Stomach (tissue), 9 donors: Measurements from ENCODE around the gene MMP28. TPM values are rescaled to one million over a fixed set of nuclear protein-coding genes. Genes with fewer than 3 reads are reported as not detected.
A peak's percentile ranks its signal among the peaks of the same experiment; 100 is the strongest.

Source experiments
- DNase-seq, 2 donors: peaks; one replicate each; pipeline versions ENCODE4 v3.0.0 to v3.0.0-alpha.2; 2013 to 2019
- H3K27ac ChIP-seq, 5 donors: fragments of 200-600 bp in 4 of 5; sonication (generic) in 4 of 5; one replicate each; pipeline ENCODE4 v1.5.1; 2013 to 2019; ENCODE audit warnings: mild to moderate bottlenecking in 1 of 5, moderate library complexity in 1 of 5
- H3K27me3 ChIP-seq, 3 donors: fragments of 200-600 bp; sonication (generic); one replicate each; pipeline ENCODE4 v1.5.1; 2017 to 2019; ENCODE audit warnings: mixed run types in 1 of 3
- H3K36me3 ChIP-seq, 4 donors: fragments of 200-600 bp; sonication (generic); 1 replicate in 3 of 4; 2 replicates in 1 of 4; pipeline ENCODE4 v1.5.1; 2016 to 2019
- H3K4me1 ChIP-seq, 4 donors: fragments of 200-600 bp; sonication (generic); one replicate each; pipeline ENCODE4 v1.5.1; 2016 to 2019
- H3K4me3 ChIP-seq, 4 donors: fragments of 200-600 bp; sonication (generic) in 3 of 4; one replicate each; pipeline ENCODE4 v1.5.1; 2016 to 2019; ENCODE audit warnings: mild to moderate bottlenecking in 1 of 4
- H3K9me3 ChIP-seq, 4 donors: fragments of 200-600 bp; sonication (generic); one replicate each; pipeline ENCODE4 v1.5.1; 2016 to 2019
- EP300 ChIP-seq: sonication (generic); formaldehyde crosslinking; IDR thresholded peaks from one replicate; pipeline ENCODE4 v1.6.1; 2017; ENCODE audit warnings: antibody characterized with exemption
- POLR2A ChIP-seq, 4 donors: fragments of 450-650 bp; IDR thresholded peaks; one replicate each; pipeline ENCODE4 v1.6.1; 2016; ENCODE audit warnings: antibody characterized with exemption in 4 of 4, control low read depth in 2 of 4, mild to moderate bottlenecking in 1 of 4, moderate library complexity in 1 of 4
- POLR2AphosphoS5 ChIP-seq, 3 donors: sonication (generic); formaldehyde crosslinking; IDR thresholded peaks; one replicate each; pipeline ENCODE4 v1.6.1; 2016; ENCODE audit warnings: antibody characterized with exemption in 3 of 3
- WGBS, 5 donors: extraction: QIAGEN DNeasy Blood & Tissue Kit in 3 of 5; methylation state at CpG; one replicate each; pipeline versions ENCODE4 v1.1.5 to v1.1.7; 2013 to 2018; 5-methylcytosine and 5-hydroxymethylcytosine counted together
- intact Hi-C: fragments of 100-400 bp; cut with DNase I; formaldehyde crosslinking; loops from one replicate; pipeline ENCODE4 v1.15.1; 2023; ENCODE audit warnings: low total_unique reads
- polyA plus RNA-seq, 3 donors: library from polyadenylated mRNA; stranded (reverse); fragments of 200-250 nt; gene quantifications; one replicate each; pipeline ENCODE4 v1.2.3, GENCODE V29; 2013
- total RNA-seq, 5 donors: library from RNA; depleted of rRNA; stranded (reverse); fragments of >200 nt; gene quantifications; one replicate each; pipeline versions ENCODE4 v1.1.0 to v1.2.3, GENCODE V29; 2014 to 2016
- TF ChIP-seq, protein P1 (sequence below), 7 experiments: fragments of 450-650 bp in 4 of 7; fragments of 200-600 bp in 3 of 7; sonication (generic) in 3 of 7; IDR thresholded peaks; one replicate each; pipeline ENCODE4 v1.5.1; 2016 to 2019; ENCODE audit warnings: antibody characterized with exemption in 7 of 7, control low read depth in 2 of 7, mild to moderate bottlenecking in 1 of 7
- donor health status: healthy with polysubstance abuse.
- donor health status: Bipolar disorder and iron deficiency.
- donor health status: healthy.

MMP28 gene
- total and polyA plus RNA-seq, 8 donors = 2.2 to 75.0 (median 19.6) TPM

DNA sequence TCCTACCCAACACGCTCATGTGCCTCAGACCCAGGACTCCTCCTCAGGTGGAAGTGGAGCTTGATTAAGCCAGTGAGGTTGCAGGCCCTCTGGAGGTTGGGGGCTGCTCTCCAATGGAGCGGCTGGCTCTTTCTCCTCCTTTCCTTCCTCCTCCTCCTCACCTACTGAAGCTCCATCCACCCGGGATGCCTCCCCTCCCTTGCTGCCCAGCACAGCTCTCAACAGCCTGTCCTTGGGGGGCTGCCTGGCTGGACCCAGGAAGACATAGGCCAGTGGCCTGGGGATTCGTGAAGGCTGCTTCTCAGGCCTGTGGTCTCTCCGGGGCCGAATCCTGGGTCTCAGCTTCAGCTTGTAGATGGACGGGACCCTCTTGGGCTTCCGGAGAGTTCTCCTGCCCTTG is 50.6 kb downstream of the MMP28 start:
- Histone ChIP-seq H3K4me1 (peaks cover 6 to 33% (median 25%) of the 10 kb centered on the region in 4 donors), H3K27ac (no peak overlapping the region), H3K9me3 (no peaks in the 10 kb centered on the region), H3K27me3 (peaks cover 10 to 97% (median 40%) of the 10 kb centered on the region in 3 donors), H3K36me3 (no peaks in the 10 kb centered on the region), H3K4me3 (no peak overlapping the region)
- no peak for DNase-seq
- TF ChIP-seq POLR2AphosphoS5 (IDR thresholded peaks at IDR 0.05) = no peak
- TF ChIP-seq, protein P1, sequence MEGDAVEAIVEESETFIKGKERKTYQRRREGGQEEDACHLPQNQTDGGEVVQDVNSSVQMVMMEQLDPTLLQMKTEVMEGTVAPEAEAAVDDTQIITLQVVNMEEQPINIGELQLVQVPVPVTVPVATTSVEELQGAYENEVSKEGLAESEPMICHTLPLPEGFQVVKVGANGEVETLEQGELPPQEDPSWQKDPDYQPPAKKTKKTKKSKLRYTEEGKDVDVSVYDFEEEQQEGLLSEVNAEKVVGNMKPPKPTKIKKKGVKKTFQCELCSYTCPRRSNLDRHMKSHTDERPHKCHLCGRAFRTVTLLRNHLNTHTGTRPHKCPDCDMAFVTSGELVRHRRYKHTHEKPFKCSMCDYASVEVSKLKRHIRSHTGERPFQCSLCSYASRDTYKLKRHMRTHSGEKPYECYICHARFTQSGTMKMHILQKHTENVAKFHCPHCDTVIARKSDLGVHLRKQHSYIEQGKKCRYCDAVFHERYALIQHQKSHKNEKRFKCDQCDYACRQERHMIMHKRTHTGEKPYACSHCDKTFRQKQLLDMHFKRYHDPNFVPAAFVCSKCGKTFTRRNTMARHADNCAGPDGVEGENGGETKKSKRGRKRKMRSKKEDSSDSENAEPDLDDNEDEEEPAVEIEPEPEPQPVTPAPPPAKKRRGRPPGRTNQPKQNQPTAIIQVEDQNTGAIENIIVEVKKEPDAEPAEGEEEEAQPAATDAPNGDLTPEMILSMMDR (IDR thresholded peaks at IDR 0.05) = no peak
- no peak for TF ChIP-seq POLR2A (IDR thresholded peaks at IDR 0.05)
- no peak for TF ChIP-seq EP300
- WGBS, 5 donors = 76 to 84% (median 79%) methylated on average over 7 to 8 of the region's 8 CpGs
- intact Hi-C loops = no loop called here

DNA sequence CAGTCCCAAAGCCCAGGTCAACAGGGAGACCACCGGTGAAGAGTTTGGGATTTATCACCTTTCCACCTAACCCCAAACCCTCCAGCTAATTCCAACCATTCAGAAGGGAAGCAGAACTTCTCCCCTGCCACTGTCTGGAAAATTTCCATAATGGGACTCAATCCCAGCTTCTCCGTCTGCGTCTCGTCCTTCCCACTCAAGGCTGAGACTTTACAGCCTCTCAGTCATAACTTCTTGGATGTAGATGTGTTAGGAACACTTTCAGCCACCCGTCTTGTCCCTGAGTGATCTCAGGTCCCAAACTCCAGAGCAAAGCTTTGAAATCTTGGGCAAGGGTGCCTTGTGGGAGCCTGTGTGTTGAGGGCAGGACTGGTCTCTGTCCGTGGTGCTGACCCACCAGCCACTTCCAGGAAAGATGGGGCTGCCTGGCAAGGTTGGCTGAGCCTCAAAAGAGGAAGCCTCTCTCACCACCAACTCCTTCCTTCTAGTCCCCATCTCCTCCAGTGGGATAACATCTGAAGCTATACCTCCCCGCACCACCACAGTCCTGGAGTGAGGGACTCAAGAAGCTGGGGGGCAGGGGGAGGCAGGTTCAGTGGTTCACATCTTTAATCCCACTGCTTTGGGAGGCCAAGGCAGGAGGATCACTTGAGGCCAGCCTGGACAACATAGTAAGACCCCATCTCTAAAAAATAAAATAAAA is 51.7 kb downstream of the MMP28 start:
- intact Hi-C loops = no loop called here
- peak in 1 of 2 donors; percentile 74 for DNase-seq
- Histone ChIP-seq H3K9me3 (no peaks in the 10 kb centered on the region), H3K36me3 (no peaks in the 10 kb centered on the region), H3K27ac (no peak overlapping the region), H3K4me1 (peaks cover 5 to 23% (median 20%) of the 10 kb centered on the region in 4 donors), H3K27me3 (peaks cover 4 to 95% (median 30%) of the 10 kb centered on the region in 3 donors), H3K4me3 (no peak overlapping the region)
- TF ChIP-seq POLR2A (IDR thresholded peaks at IDR 0.05) = no peak
- no peak for TF ChIP-seq EP300
- TF ChIP-seq, protein P1 (IDR thresholded peaks at IDR 0.05) = no peak
- no peak for TF ChIP-seq POLR2AphosphoS5 (IDR thresholded peaks at IDR 0.05)
- 47 to 55% (median 51%) methylated on average over 7 of the region's 7 CpGs for WGBS, 5 donors

DNA sequence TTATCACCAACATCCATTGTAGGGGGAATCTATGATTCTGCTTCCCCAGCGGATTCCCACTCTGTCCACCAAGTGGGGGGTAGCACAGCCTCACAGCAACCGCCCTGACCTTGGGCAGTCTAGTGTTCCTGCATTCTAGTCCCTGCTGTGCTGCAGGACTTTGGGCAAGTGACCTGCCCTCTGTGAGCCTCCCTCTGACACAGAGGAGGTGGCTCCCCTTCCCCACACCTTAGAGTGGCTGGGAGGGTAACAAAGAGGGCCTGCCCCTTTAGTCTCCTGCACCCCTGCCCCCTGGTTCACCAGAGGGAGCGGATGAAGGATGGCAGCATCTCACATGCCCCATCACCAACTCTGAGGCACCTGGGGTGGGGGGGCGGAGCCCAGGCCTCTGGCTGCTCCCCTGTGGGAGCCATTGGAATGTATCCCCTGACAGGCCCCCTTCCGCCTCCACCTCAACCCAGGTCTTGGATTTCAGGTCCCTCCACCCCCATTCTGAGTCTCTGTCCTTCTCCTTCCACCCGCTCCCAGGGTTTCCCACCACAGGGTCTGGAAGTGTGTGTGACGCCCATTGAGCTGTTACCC is 52.5 kb downstream of the MMP28 start:
- no peak for DNase-seq
- H3K27ac ChIP-seq = no peak overlapping the region
- peaks cover 5 to 20% (median 14%) of the 10 kb centered on the region in 4 donors for H3K4me1 ChIP-seq
- no peak overlapping the region for H3K4me3 ChIP-seq
- TF ChIP-seq, protein P1 (IDR thresholded peaks at IDR 0.05) = no peak
- no peak for TF ChIP-seq EP300
- TF ChIP-seq POLR2A (IDR thresholded peaks at IDR 0.05) = no peak
- no peak for TF ChIP-seq POLR2AphosphoS5 (IDR thresholded peaks at IDR 0.05)
- no peaks in the 10 kb centered on the region for H3K36me3 ChIP-seq
- H3K9me3 ChIP-seq = no peaks in the 10 kb centered on the region
- peaks cover 4 to 93% (median 30%) of the 10 kb centered on the region in 3 donors for H3K27me3 ChIP-seq
- 56 to 78% (median 66%) methylated on average over 5 to 7 of the region's 7 CpGs for WGBS, 5 donors
- intact Hi-C loops = no loop called here

DNA sequence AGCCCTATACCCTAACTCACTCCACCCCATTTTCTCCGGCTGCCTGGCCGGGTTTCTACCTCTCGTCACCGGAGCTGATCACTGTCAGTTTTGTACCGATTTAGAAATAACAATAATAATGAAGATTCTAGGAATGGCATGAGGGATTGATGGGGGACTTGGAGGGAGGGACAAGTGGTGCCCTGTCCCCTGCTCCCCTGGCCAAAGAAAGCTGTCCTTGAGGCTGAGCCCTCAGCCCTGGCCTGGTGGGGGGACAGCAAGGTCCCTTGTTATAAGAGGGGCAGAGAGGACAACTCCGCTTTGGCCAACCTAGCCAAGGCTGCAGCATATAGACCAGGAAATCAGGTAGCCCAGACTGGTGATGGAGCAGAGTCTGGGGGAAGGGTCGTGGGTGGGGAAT is 52.9 kb downstream of the MMP28 start:
- Histone ChIP-seq H3K27ac (no peak overlapping the region), H3K27me3 (peaks cover 4 to 88% (median 30%) of the 10 kb centered on the region in 3 donors), H3K4me3 (no peak overlapping the region), H3K4me1 (peaks cover 5 to 15% (median 9%) of the 10 kb centered on the region in 4 donors), H3K9me3 (no peaks in the 10 kb centered on the region), H3K36me3 (no peaks in the 10 kb centered on the region)
- intact Hi-C loops = no loop called here
- TF ChIP-seq EP300 = no peak
- TF ChIP-seq, protein P1 (IDR thresholded peaks at IDR 0.05) = no peak
- no peak for TF ChIP-seq POLR2AphosphoS5 (IDR thresholded peaks at IDR 0.05)
- TF ChIP-seq POLR2A (IDR thresholded peaks at IDR 0.05) = no peak
- DNase-seq = no peak
- 63 to 81% (median 76%) methylated on average over 7 of the region's 7 CpGs for WGBS, 5 donors
